Nephron (organoid): Measurements from ENCODE around the gene BLMH.

Source experiments
- H3K27ac Mint-ChIP-seq, 3 experiments: 2 replicates each; pipeline ENCODE4 v1.8.0; 2020; ENCODE audit warnings: mixed read lengths in 3 of 3, mild to moderate bottlenecking in 2 of 3, moderate library complexity in 1 of 3
- H3K27me3 Mint-ChIP-seq: 2 replicates; pipeline ENCODE4 v1.8.0; 2021; ENCODE audit warnings: low read depth, mild to moderate bottlenecking, moderate library complexity, mixed read lengths
- H3K36me3 Mint-ChIP-seq: 2 replicates; pipeline ENCODE4 v1.8.0; 2020; ENCODE audit warnings: low read depth, mixed read lengths
- H3K4me1 Mint-ChIP-seq: 2 replicates; pipeline ENCODE4 v1.8.0; 2020; ENCODE audit warnings: mixed read lengths
- H3K4me3 Mint-ChIP-seq, 3 experiments: 2 replicates each; pipeline ENCODE4 v1.8.0; 2020; ENCODE audit warnings: mild to moderate bottlenecking in 3 of 3, mixed read lengths in 3 of 3, moderate library complexity in 2 of 3
- H3K9me3 Mint-ChIP-seq: 2 replicates; pipeline ENCODE4 v1.8.0; 2020; ENCODE audit warnings: mixed read lengths
- TF ChIP-seq, protein P1 (sequence below), 3 experiments: fragments of 200-600 bp; sonication (generic); IDR thresholded peaks; one replicate each; pipeline ENCODE4 v1.5.0; 2021; ENCODE audit warnings: antibody characterized with exemption in 3 of 3; ENCODE audit not compliant: unreplicated experiment in 3 of 3

The BLMH gene

GRCh38 chr17:30238387-30239088 lies 53.2 kb downstream of the BLMH start:
- Mint-ChIP-seq H3K36me3 (no peaks in the 10 kb centered on the region), H3K27me3 (peaks cover 73% of the 10 kb centered on the region), H3K9me3 (no peaks in the 10 kb centered on the region), H3K4me1 (peaks cover 21% of the 10 kb centered on the region), H3K4me3 (peak overlapping the region; percentile 45 to 72 (median 65)), H3K27ac (no peak overlapping the region)
- TF ChIP-seq, protein P1, sequence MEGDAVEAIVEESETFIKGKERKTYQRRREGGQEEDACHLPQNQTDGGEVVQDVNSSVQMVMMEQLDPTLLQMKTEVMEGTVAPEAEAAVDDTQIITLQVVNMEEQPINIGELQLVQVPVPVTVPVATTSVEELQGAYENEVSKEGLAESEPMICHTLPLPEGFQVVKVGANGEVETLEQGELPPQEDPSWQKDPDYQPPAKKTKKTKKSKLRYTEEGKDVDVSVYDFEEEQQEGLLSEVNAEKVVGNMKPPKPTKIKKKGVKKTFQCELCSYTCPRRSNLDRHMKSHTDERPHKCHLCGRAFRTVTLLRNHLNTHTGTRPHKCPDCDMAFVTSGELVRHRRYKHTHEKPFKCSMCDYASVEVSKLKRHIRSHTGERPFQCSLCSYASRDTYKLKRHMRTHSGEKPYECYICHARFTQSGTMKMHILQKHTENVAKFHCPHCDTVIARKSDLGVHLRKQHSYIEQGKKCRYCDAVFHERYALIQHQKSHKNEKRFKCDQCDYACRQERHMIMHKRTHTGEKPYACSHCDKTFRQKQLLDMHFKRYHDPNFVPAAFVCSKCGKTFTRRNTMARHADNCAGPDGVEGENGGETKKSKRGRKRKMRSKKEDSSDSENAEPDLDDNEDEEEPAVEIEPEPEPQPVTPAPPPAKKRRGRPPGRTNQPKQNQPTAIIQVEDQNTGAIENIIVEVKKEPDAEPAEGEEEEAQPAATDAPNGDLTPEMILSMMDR (IDR thresholded peaks at IDR 0.05; ENCODE audit: unreplicated experiment in 3 of 3): no peak

GRCh38 chr17:30238003-30238344 lies 53.8 kb downstream of the BLMH start:
- Mint-ChIP-seq H3K4me1 (peaks cover 21% of the 10 kb centered on the region), H3K27ac (no peak overlapping the region), H3K9me3 (no peaks in the 10 kb centered on the region), H3K4me3 (peak overlapping the region; percentile 45 to 72 (median 65)), H3K27me3 (peaks cover 79% of the 10 kb centered on the region), H3K36me3 (no peaks in the 10 kb centered on the region)
- TF ChIP-seq, protein P1 (IDR thresholded peaks at IDR 0.05; ENCODE audit: unreplicated experiment in 3 of 3): no peak

DNA sequence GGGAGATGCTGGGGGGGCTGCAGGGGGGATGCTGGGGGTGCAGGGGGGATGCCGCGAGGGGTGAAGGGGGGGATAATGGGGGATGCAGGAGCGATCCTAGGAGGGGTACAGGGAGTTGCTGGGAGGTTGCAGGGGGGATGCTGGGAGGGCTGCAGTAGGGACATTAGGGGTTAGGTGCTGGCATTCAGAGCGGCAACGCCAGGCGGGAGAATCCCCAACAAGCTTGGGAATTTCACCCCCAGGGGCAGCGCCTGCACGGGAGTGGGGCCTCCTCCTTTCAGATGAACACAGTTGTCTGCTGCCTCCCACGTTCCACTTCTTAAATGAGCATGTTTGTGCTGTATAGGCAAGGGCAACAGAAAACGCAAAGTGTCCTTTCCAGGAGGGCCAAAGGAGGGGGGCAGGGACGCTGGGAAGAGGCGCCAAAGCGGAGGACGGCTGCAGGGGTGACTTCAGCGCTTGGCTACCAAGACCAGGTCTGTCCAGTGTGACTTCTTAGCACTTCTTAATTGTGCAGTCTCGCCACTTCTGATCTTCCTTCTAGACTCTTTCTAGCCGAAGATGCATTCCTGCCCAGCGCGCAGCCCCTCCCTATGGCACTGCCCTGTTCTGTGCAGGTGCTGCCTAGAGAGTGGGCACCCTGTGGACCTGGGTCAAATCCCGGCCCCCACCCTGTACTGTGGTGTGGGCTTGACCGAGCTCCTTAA lies 54.3 kb downstream of the BLMH start:
- H3K27me3 Mint-ChIP-seq: peaks cover 84% of the 10 kb centered on the region
- TF ChIP-seq, protein P1 (IDR thresholded peaks at IDR 0.05; ENCODE audit: unreplicated experiment in 3 of 3): no peak
- peaks cover 21% of the 10 kb centered on the region for H3K4me1 Mint-ChIP-seq
- H3K27ac Mint-ChIP-seq: no peak overlapping the region
- no peaks in the 10 kb centered on the region for H3K36me3 Mint-ChIP-seq
- H3K4me3 Mint-ChIP-seq: peak overlapping the region; percentile 28 to 65 (median 47)
- no peaks in the 10 kb centered on the region for H3K9me3 Mint-ChIP-seq

DNA sequence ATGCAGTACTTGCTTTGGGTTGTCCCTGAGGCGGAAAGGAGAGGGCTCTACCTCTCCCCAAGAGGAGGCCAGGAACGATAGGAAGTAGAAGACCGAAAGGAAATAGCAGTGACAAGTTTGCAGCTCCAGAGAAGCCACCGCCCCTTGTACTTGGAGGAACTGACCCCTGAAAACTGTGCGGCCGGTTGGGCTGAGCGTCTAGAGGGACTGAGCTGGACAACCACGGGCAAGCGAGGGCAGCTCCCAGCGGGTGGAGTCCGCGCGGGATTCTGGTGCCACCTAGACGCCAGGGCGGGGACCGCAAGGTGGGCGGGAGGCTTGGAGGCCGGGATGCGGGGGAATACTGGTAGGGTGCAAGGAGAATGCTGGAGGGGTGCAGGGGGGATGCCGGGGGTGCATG lies 55.0 kb downstream of the BLMH start:
- Mint-ChIP-seq H3K4me1 (peaks cover 21% of the 10 kb centered on the region), H3K27me3 (peaks cover 91% of the 10 kb centered on the region), H3K27ac (no peak overlapping the region), H3K9me3 (no peaks in the 10 kb centered on the region), H3K4me3 (peak overlapping the region in 2 of 3 experiments; percentile 69 to 73), H3K36me3 (no peaks in the 10 kb centered on the region)
- TF ChIP-seq, protein P1 (IDR thresholded peaks at IDR 0.05; ENCODE audit: unreplicated experiment in 3 of 3): peak; percentile 18 to 35 (median 25)

GRCh38 chr17:30236297-30236624 lies 55.5 kb downstream of the BLMH start:
- Mint-ChIP-seq H3K4me3 (peak overlapping the region; percentile 82 to 84 (median 84)), H3K36me3 (no peaks in the 10 kb centered on the region), H3K27me3 (peaks cover 94% of the 10 kb centered on the region), H3K27ac (peak overlapping the region in 1 of 3 experiments; percentile 24), H3K4me1 (peaks cover 21% of the 10 kb centered on the region), H3K9me3 (no peaks in the 10 kb centered on the region)
- TF ChIP-seq, protein P1 (IDR thresholded peaks at IDR 0.05; ENCODE audit: unreplicated experiment in 3 of 3): no peak
